ENCODE measurements around the gene ARHGAP26.

Gene ARHGAP26

GRCh38 chr5:142829801-142830220 lies 59.6 kb downstream of the ARHGAP26 start:
- no peak overlapping the region for H3K4me3 ChIP-seq (ENCODE audit: low read depth, low read length)
- no peak for TF ChIP-seq CTCF (IDR thresholded peaks at IDR 0.05; ENCODE audit: borderline replicate concordance, insufficient read depth, low read depth, low read length)

- TF ChIP-seq CTCF (IDR thresholded peaks at IDR 0.05; ENCODE audit: borderline replicate concordance, insufficient read depth, low read depth, low read length), result no peak
- no peak overlapping the region for H3K4me3 ChIP-seq (ENCODE audit: low read depth, low read length)
These were observed 60.2 kb downstream of the ARHGAP26 start for GRCh38 chr5:142830241-142831008.

- no peak for TF ChIP-seq CTCF (IDR thresholded peaks at IDR 0.05; ENCODE audit: borderline replicate concordance, insufficient read depth, low read depth, low read length)
- no peak overlapping the region for H3K4me3 ChIP-seq (ENCODE audit: low read depth, low read length)
These were observed 60.8 kb downstream of the ARHGAP26 start for GRCh38 chr5:142831009-142831383.

- no peak overlapping the region for H3K4me3 ChIP-seq (ENCODE audit: low read depth, low read length)
These were observed 62.1 kb downstream of the ARHGAP26 start for GRCh38 chr5:142832263-142832662.

GRCh38 chr5:142833517-142834449 lies 63.6 kb downstream of the ARHGAP26 start:
- no peak for TF ChIP-seq CTCF (IDR thresholded peaks at IDR 0.05; ENCODE audit: borderline replicate concordance, insufficient read depth, low read depth, low read length)

More at GRCh38 chr5:142832263-142832662, 62.1 kb downstream of the ARHGAP26 start:
- no peak for TF ChIP-seq CTCF (IDR thresholded peaks at IDR 0.05; ENCODE audit: borderline replicate concordance, insufficient read depth, low read depth, low read length)

GRCh38 chr5:142834504-142834903 lies 64.3 kb downstream of the ARHGAP26 start:
- TF ChIP-seq CTCF (IDR thresholded peaks at IDR 0.05; ENCODE audit: borderline replicate concordance, insufficient read depth, low read depth, low read length), result no peak
- H3K4me3 ChIP-seq (ENCODE audit: low read depth, low read length), result no peak overlapping the region

More at GRCh38 chr5:142833517-142834449, 63.6 kb downstream of the ARHGAP26 start:
- no peak overlapping the region for H3K4me3 ChIP-seq (ENCODE audit: low read depth, low read length)
